H1 (cell line): ENCODE data around the gene PLB1. TPM values are rescaled to one million over a fixed set of nuclear protein-coding genes. Genes with fewer than 3 reads are reported as not detected.

ENCODE experiments used
- CTCF ChIA-PET: fragments of 300-600 bp; sonication (Branson Sonifier 250); formaldehyde crosslinking; loops from one replicate; lab custom pipeline; 2021; ENCODE audit not compliant: partially characterized antibody; lab: Charles Lee
- POLR2A ChIA-PET: fragments of 300-600 bp; sonication (Branson Sonifier 250); formaldehyde crosslinking; loops from one replicate; lab custom pipeline; 2021; ENCODE audit warnings: inconsistent platforms; ENCODE audit not compliant: partially characterized antibody; lab: Charles Lee
- DNase-seq, 2 experiments: peaks; one replicate each; pipeline versions ENCODE4 v3.0.0 to v3.0.0-alpha.2; 2010 to 2022; ENCODE audit warnings: low spot score in 2 of 2, low read depth in 1 of 2, mixed read lengths in 1 of 2
- FAIRE-seq: peaks from 2 replicates; lab custom pipeline; 2011; peaks lifted over from hg19 to GRCh38; lab: Jason Lieb, UNC
- H2AFZ ChIP-seq: 2 replicates; pipeline ENCODE4 v1.8.1; 2012; ENCODE audit warnings: low read length, inconsistent platforms
- H2AK5ac ChIP-seq: 2 replicates; pipeline ENCODE4 v1.6.1; 2013; ENCODE audit warnings: low read depth, low read length
- H2BK120ac ChIP-seq: replicated peaks from 2 replicates; pipeline ENCODE3; 2013; ENCODE audit warnings: low read depth, low read length, inconsistent platforms
- H2BK12ac ChIP-seq: 2 replicates; pipeline ENCODE4 v1.6.1; 2013; ENCODE audit warnings: low read depth, low read length
- H2BK15ac ChIP-seq: 2 replicates; pipeline ENCODE4 v1.6.1; 2013; ENCODE audit warnings: low read length
- H2BK20ac ChIP-seq: 2 replicates; pipeline ENCODE4 v1.6.1; 2013; ENCODE audit warnings: low read length
- H2BK5ac ChIP-seq: 2 replicates; pipeline ENCODE4 v1.6.1; 2013; ENCODE audit warnings: low read depth, low read length
- H3K14ac ChIP-seq: 2 replicates; pipeline ENCODE4 v1.6.1; 2013; ENCODE audit warnings: inconsistent platforms; ENCODE audit not compliant: insufficient read length
- H3K18ac ChIP-seq: 2 replicates; pipeline ENCODE4 v1.6.1; 2013; ENCODE audit warnings: low read length; ENCODE audit errors: extremely low read depth
- H3K23ac ChIP-seq: 2 replicates; pipeline ENCODE4 v1.6.1; 2013; ENCODE audit warnings: inconsistent platforms; ENCODE audit not compliant: insufficient read length
- H3K23me2 ChIP-seq: 2 replicates; pipeline ENCODE4 v1.6.1; 2013; ENCODE audit warnings: low read depth, low read length
- H3K27ac ChIP-seq: 2 replicates; pipeline ENCODE4 v1.6.1; 2011; ENCODE audit warnings: low read depth, low read length, inconsistent platforms
- H3K27me3 ChIP-seq, 4 experiments: replicated peaks in 1 of 4; 1 replicate in 1 of 4; 2 replicates in 3 of 4; pipeline versions ENCODE4 v1.6.1 to v1.8.1; 2011 to 2013; ENCODE audit warnings: low read length in 3 of 4, mild to moderate bottlenecking in 3 of 4, inconsistent platforms in 2 of 4, mixed read lengths in 2 of 4, moderate library complexity in 1 of 4; ENCODE audit not compliant: control insufficient read depth in 3 of 4, insufficient read depth in 3 of 4; ENCODE audit errors: extremely low read depth in 1 of 4
- H3K36me3 ChIP-seq, 4 experiments: 2 replicates each; pipeline versions ENCODE4 v1.6.1 to v1.8.1; 2011 to 2013; ENCODE audit warnings: mild to moderate bottlenecking in 4 of 4, low read length in 3 of 4, moderate library complexity in 2 of 4, control low read depth in 1 of 4, inconsistent platforms in 1 of 4; ENCODE audit not compliant: insufficient read depth in 4 of 4, control insufficient read depth in 2 of 4
- H3K4ac ChIP-seq: replicated peaks from 2 replicates; pipeline ENCODE3; 2013; ENCODE audit warnings: low read length, low read depth, mixed read lengths, inconsistent platforms; ENCODE audit not compliant: insufficient read length
- H3K4me1 ChIP-seq, 4 experiments: replicated peaks in 1 of 4; 1 replicate in 1 of 4; 2 replicates in 3 of 4; pipeline versions ENCODE4 v1.6.1 to v1.8.1; 2011 to 2013; ENCODE audit warnings: low read length in 3 of 4, inconsistent platforms in 2 of 4, mixed read lengths in 1 of 4; ENCODE audit not compliant: insufficient read depth in 4 of 4, control insufficient read depth in 3 of 4
- H3K4me2 ChIP-seq, 2 experiments: 2 replicates each; pipeline versions ENCODE4 v1.6.1 to v1.8.1; 2011 to 2013; ENCODE audit warnings: low read depth in 2 of 2, low read length in 2 of 2, control low read depth in 1 of 2, inconsistent platforms in 1 of 2, mild to moderate bottlenecking in 1 of 2; ENCODE audit not compliant: insufficient read depth in 1 of 2
- H3K4me3 ChIP-seq, 4 experiments: fragments of 200-600, 300-600 bp in 1 of 4; sonication (generic), shearing (Covaris generic), sonication (Bioruptor Twin) in 1 of 4; 2 replicates each; pipeline versions ENCODE4 v1.5.1 to v1.8.1; 2011 to 2016; ENCODE audit warnings: low read length in 4 of 4, low read depth in 3 of 4, control low read depth in 2 of 4, inconsistent platforms in 2 of 4, mild to moderate bottlenecking in 2 of 4, mixed read lengths in 1 of 4, moderate library complexity in 1 of 4; ENCODE audit not compliant: insufficient read depth in 2 of 4; ENCODE audit errors: extremely low read depth in 1 of 4
- H3K56ac ChIP-seq: replicated peaks from 2 replicates; pipeline ENCODE3; 2013; ENCODE audit warnings: low read depth, mild to moderate bottlenecking, mixed read lengths, low read length, inconsistent platforms; ENCODE audit not compliant: insufficient read length
- H3K79me1 ChIP-seq: 2 replicates; pipeline ENCODE4 v1.6.1; 2013; ENCODE audit warnings: low read depth, low read length, control low read depth
- H3K79me2 ChIP-seq, 2 experiments: 2 replicates each; pipeline versions ENCODE4 v1.6.1 to v1.8.1; 2012 to 2013; ENCODE audit warnings: low read length in 2 of 2, mild to moderate bottlenecking in 2 of 2, inconsistent platforms in 1 of 2; ENCODE audit not compliant: insufficient read depth in 2 of 2, control insufficient read depth in 1 of 2
- H3K9ac ChIP-seq, 4 experiments: replicated peaks in 1 of 4; 1 replicate in 1 of 4; 2 replicates in 3 of 4; pipeline versions ENCODE4 v1.6.1 to v1.8.1; 2011 to 2013; ENCODE audit warnings: low read depth in 3 of 4, low read length in 3 of 4, control low read depth in 2 of 4, mild to moderate bottlenecking in 2 of 4, moderate library complexity in 2 of 4, inconsistent platforms in 1 of 4; ENCODE audit errors: extremely low read depth in 1 of 4
- H3K9me3 ChIP-seq, 2 experiments: 2 replicates each; pipeline versions ENCODE4 v1.6.1 to v1.8.1; 2012 to 2013; ENCODE audit warnings: mild to moderate bottlenecking in 2 of 2, moderate library complexity in 2 of 2, control low read depth in 1 of 2, inconsistent platforms in 1 of 2, low read depth in 1 of 2, low read length in 1 of 2, mixed read lengths in 1 of 2; ENCODE audit not compliant: insufficient read depth in 2 of 2
- H4K20me1 ChIP-seq, 2 experiments: replicated peaks in 1 of 2; 2 replicates each; pipeline versions ENCODE3 to v1.8.1; 2011 to 2013; ENCODE audit warnings: inconsistent platforms in 2 of 2, low read length in 2 of 2, mild to moderate bottlenecking in 1 of 2; ENCODE audit not compliant: insufficient read depth in 2 of 2, control insufficient read depth in 1 of 2
- H4K5ac ChIP-seq: 2 replicates; pipeline ENCODE4 v1.6.1; 2013; ENCODE audit warnings: low read length, low read depth, mixed read lengths, inconsistent platforms; ENCODE audit not compliant: insufficient read length
- H4K8ac ChIP-seq: 2 replicates; pipeline ENCODE4 v1.8.0; 2013; ENCODE audit warnings: mild to moderate bottlenecking, moderate library complexity, low read length, inconsistent platforms; ENCODE audit not compliant: insufficient read depth; ENCODE audit errors: extremely low read depth
- H4K91ac ChIP-seq: replicated peaks from 2 replicates; pipeline ENCODE3; 2013; ENCODE audit warnings: low read length, mixed read lengths, inconsistent platforms; ENCODE audit not compliant: insufficient read length
- CTBP2 ChIP-seq: IDR thresholded peaks from 2 replicates; pipeline ENCODE4 v1.7.0; 2011; ENCODE audit warnings: borderline replicate concordance, mild to moderate bottlenecking, moderate library complexity, mixed read lengths, low read length; ENCODE audit not compliant: insufficient read depth, insufficient read length
- EZH2 ChIP-seq: fragments of 200-600 bp; sonication (generic); IDR thresholded peaks from 2 replicates; pipeline ENCODE4 v1.7.1; 2012; ENCODE audit warnings: low read depth, mild to moderate bottlenecking, moderate library complexity, low read length, inconsistent platforms; ENCODE audit not compliant: severe bottlenecking
- HDAC6 ChIP-seq: IDR thresholded peaks from one replicate; pipeline ENCODE4 v1.7.1; 2012; ENCODE audit warnings: low read depth, mild to moderate bottlenecking, inconsistent platforms, low read length, moderate library complexity
- JUND ChIP-seq: IDR thresholded peaks from 2 replicates; pipeline ENCODE4 v1.6.1; 2011; ENCODE audit warnings: mild to moderate bottlenecking, improper control_type of control experiment, low read length
- KDM5A ChIP-seq: fragments of 200-600 bp; IDR thresholded peaks from 2 replicates; pipeline ENCODE4 v1.7.1; 2012; ENCODE audit warnings: mild to moderate bottlenecking, low read length, inconsistent platforms, mixed read lengths
- PHF8 ChIP-seq: fragments of 200-600 bp; sonication (generic); conservative IDR thresholded peaks from 2 replicates; pipeline ENCODE4 v1.7.1; 2012; ENCODE audit warnings: low read depth, mild to moderate bottlenecking, inconsistent platforms, low read length, moderate library complexity
- POLR2A ChIP-seq, 2 experiments: IDR thresholded peaks; 1 replicate in 1 of 2; 2 replicates in 1 of 2; pipeline ENCODE4 v1.6.1; 2011; ENCODE audit warnings: low read depth in 2 of 2, low read length in 2 of 2, mild to moderate bottlenecking in 2 of 2; ENCODE audit errors: control extremely low read depth in 1 of 2
- RFX5 ChIP-seq: IDR thresholded peaks from 2 replicates; pipeline ENCODE4 v1.6.1; 2011; ENCODE audit warnings: low read depth, low read length, improper control_type of control experiment, borderline replicate concordance
- SIN3A ChIP-seq, 2 experiments: IDR thresholded peaks in 1 of 2; conservative IDR thresholded peaks in 1 of 2; 2 replicates each; pipeline ENCODE4 v1.6.1; 2011 to 2012; ENCODE audit warnings: low read length in 2 of 2, improper control_type of control experiment in 1 of 2, low read depth in 1 of 2, mild to moderate bottlenecking in 1 of 2
- SIX5 ChIP-seq: IDR thresholded peaks from 2 replicates; pipeline ENCODE4 v1.6.1; 2011; ENCODE audit warnings: mild to moderate bottlenecking, low read depth, low read length
- SP4 ChIP-seq: IDR thresholded peaks from 2 replicates; pipeline ENCODE4 v1.6.1; 2012; ENCODE audit warnings: low read length, inconsistent platforms
- TAF1 ChIP-seq: IDR thresholded peaks from 2 replicates; pipeline ENCODE4 v1.6.1; 2011; ENCODE audit warnings: mild to moderate bottlenecking, low read depth, low read length
- polyA plus RNA-seq, 7 experiments: library from polyadenylated mRNA; depleted of rRNA in 3 of 7; stranded (reverse) in 5 of 7; unstranded in 2 of 7; fragments of >200 nt in 5 of 7; fragments of 200-250 nt in 2 of 7; gene quantifications; 1 replicate in 5 of 7; 2 replicates in 1 of 7; 4 replicates in 1 of 7; pipeline versions ENCODE4 v1.2.1 to v1.2.3, GENCODE V29; 2011 to 2013; ENCODE audit warnings: missing spikeins in 2 of 7, mixed read lengths in 2 of 7
- total RNA-seq: library from RNA; stranded (reverse); fragmentation: NEBNext Ultra II Directional; extraction: Animal tissue kit (Norgen Biotek cat#: 25700); gene quantifications from 2 replicates; pipeline ENCODE4 v1.2.1, GENCODE V29; 2021

The PLB1 gene
- total and polyA plus RNA-seq, 2 of the 8 experiments (the other 6 are each of a cell fraction or from before 2014, with no cell fraction given): 0.20 to 0.36 TPM

DNA sequence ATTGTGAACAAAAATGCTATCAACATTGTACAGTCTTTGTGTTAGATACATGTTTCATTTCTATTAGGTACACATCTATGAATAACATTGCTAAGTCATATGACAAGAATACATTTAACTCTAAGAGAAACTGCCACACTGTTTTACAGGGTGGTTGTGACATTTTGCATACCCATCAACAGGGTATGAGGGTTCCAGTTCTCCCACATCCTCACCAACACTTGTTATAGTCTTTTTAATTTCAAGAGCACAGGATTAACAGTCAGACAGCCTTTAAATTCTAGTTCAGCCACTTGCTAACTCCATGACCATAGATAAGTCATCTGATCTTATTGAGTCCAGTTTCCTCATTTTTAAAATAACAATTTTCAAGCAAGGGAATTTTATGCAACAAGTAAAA, 163.3 kb downstream of the PLB1 start:
- H3K9me3 ChIP-seq: no peaks in the 10 kb centered on the region
- H3K36me3 ChIP-seq: no peaks in the 10 kb centered on the region
- H3K23me2 ChIP-seq: no peaks in the 10 kb centered on the region
- no peak overlapping the region for H4K91ac ChIP-seq
- H2BK15ac ChIP-seq: no peak overlapping the region
- no peak overlapping the region for H4K5ac ChIP-seq
- no peak overlapping the region for H2BK120ac ChIP-seq
- TF ChIP-seq KDM5A (no peak), RFX5 (no peak), POLR2A (IDR thresholded peaks at IDR 0.05; ENCODE audit: control extremely low read depth in 1 of 2, low read depth in 2 of 2, low read length in 2 of 2) (no peak), SIN3A (conservative IDR thresholded peaks at IDR 0.05 in 1 of 2, IDR thresholded peaks at IDR 0.05 in 1 of 2; ENCODE audit: low read depth in 1 of 2, low read length in 2 of 2) (no peak), TAF1 (no peak), SIX5 (no peak), SP4 (no peak), CTBP2 (no peak), PHF8 (no peak), EZH2 (no peak), HDAC6 (no peak), JUND (no peak)
- H3K4me2 ChIP-seq: no peak overlapping the region
- H3K4ac ChIP-seq: no peak overlapping the region
- no peaks in the 10 kb centered on the region for H4K20me1 ChIP-seq
- H2BK20ac ChIP-seq: no peak overlapping the region
- no peak overlapping the region for H3K18ac ChIP-seq
- no peaks in the 10 kb centered on the region for H3K27me3 ChIP-seq
- no peak overlapping the region for H4K8ac ChIP-seq
- H2BK12ac ChIP-seq: no peak overlapping the region
- no peak overlapping the region for H3K56ac ChIP-seq
- H2AFZ ChIP-seq: no peak overlapping the region
- peaks cover 0 to 5% (median 0%) of the 10 kb centered on the region in 4 experiments; a peak in 2 of 7 replicates for H3K4me1 ChIP-seq
- no peak overlapping the region for H3K27ac ChIP-seq
- FAIRE-seq (no peak), DNase-seq (no peak)
- ChIA-PET CTCF (no interaction called here), POLR2A (no interaction called here)
- no peaks in the 10 kb centered on the region for H3K79me1 ChIP-seq
- no peak overlapping the region for H3K23ac ChIP-seq
- H2BK5ac ChIP-seq: no peak overlapping the region
- H3K4me3 ChIP-seq: no peak overlapping the region
- H3K79me2 ChIP-seq: no peaks in the 10 kb centered on the region
- no peak overlapping the region for H2AK5ac ChIP-seq
- no peak overlapping the region for H3K14ac ChIP-seq
- H3K9ac ChIP-seq: no peak overlapping the region
